SU-DHL-6 (cell line): ENCODE measurements around the gene PCP4L1.

Experiments
- H2AFZ ChIP-seq: fragments of 200-600 bp; sonication (generic); 2 replicates; pipeline ENCODE4 v1.6.1; 2014; ENCODE audit warnings: low read depth, mild to moderate bottlenecking, moderate library complexity, mixed read lengths, antibody characterized with exemption, low read length; ENCODE audit not compliant: severe bottlenecking
- H3F3A ChIP-seq: fragments of 200-600 bp; shearing (Covaris generic); 2 replicates; pipeline ENCODE4 v1.6.0; 2016; ENCODE audit warnings: antibody characterized with exemption, mild to moderate bottlenecking; ENCODE audit not compliant: insufficient read depth
- H3K27ac ChIP-seq: fragments of 200-600 bp; sonication (generic); 2 replicates; pipeline ENCODE4 v1.5.1; 2016; ENCODE audit warnings: low read depth, mild to moderate bottlenecking, low read length, moderate library complexity, mixed read lengths
- H3K27me3 ChIP-seq: fragments of 200-600 bp; sonication (generic), shearing (Covaris generic); 2 replicates; pipeline ENCODE4 v1.6.0; 2014; ENCODE audit warnings: mild to moderate bottlenecking, low read length
- H3K36me3 ChIP-seq: fragments of 200-600 bp; sonication (generic); 2 replicates; pipeline ENCODE4 v1.6.1; 2014; ENCODE audit warnings: mild to moderate bottlenecking, low read length, mixed read lengths
- H3K4me2 ChIP-seq: fragments of 300-600, 200-600 bp; shearing (Covaris generic), sonication (generic); 2 replicates; pipeline ENCODE4 v1.6.0; 2014; ENCODE audit warnings: low read length, low read depth, mild to moderate bottlenecking; ENCODE audit not compliant: poor library complexity, severe bottlenecking
- H3K4me3 ChIP-seq: fragments of 200-600 bp; sonication (generic); 2 replicates; pipeline ENCODE4 v1.5.1; 2014; ENCODE audit warnings: antibody characterized with exemption, low read length, mild to moderate bottlenecking, mixed read lengths; ENCODE audit not compliant: insufficient read depth, poor library complexity, severe bottlenecking
- H3K79me2 ChIP-seq: fragments of 200-600 bp; sonication (generic); 2 replicates; pipeline ENCODE4 v1.6.1; 2014; ENCODE audit warnings: mild to moderate bottlenecking, low read length, moderate library complexity; ENCODE audit not compliant: insufficient read depth
- H3K9ac ChIP-seq: fragments of 200-600 bp; sonication (generic); 2 replicates; pipeline ENCODE4 v1.7.0; 2014; ENCODE audit warnings: mild to moderate bottlenecking, low read length
- H3K9me2 ChIP-seq: fragments of 200-600 bp; sonication (generic); replicated peaks from 2 replicates; pipeline ENCODE4 v1.6.1; 2014; ENCODE audit warnings: low read length; ENCODE audit not compliant: insufficient read depth
- H3K9me3 ChIP-seq: fragments of 200-600 bp; sonication (generic); 2 replicates; pipeline ENCODE4 v1.6.1; 2014; ENCODE audit warnings: low read length, mixed read lengths; ENCODE audit not compliant: insufficient read depth
- H4K20me1 ChIP-seq: fragments of 200-600 bp; sonication (generic); 2 replicates; pipeline ENCODE4 v1.6.1; 2014; ENCODE audit warnings: low read depth, mild to moderate bottlenecking, antibody characterized with exemption, low read length, moderate library complexity, mixed read lengths
- CTCF ChIP-seq: fragments of 200-600 bp; sonication (generic); IDR thresholded peaks from one replicate; pipeline ENCODE4 v1.5.1; 2017; ENCODE audit warnings: antibody characterized with exemption, mild to moderate bottlenecking, low read length, moderate library complexity; ENCODE audit not compliant: insufficient read depth, poor library complexity, severe bottlenecking
- EZH2phosphoT487 ChIP-seq: fragments of 200-600 bp; sonication (generic), shearing (Covaris generic); conservative IDR thresholded peaks from 2 replicates; pipeline ENCODE4 v1.6.1; 2018; ENCODE audit warnings: mild to moderate bottlenecking, antibody characterized with exemption, low read length, moderate library complexity, mixed read lengths

Gene PCP4L1

GRCh38 chr1:161307892-161308638 lies 49.5 kb downstream of the PCP4L1 start:
- Histone ChIP-seq H3K9ac (no peak overlapping the region), H4K20me1 (no peaks in the 10 kb centered on the region), H3K9me2 (no peaks in the 10 kb centered on the region), H3K27ac (no peak overlapping the region), H3K4me2 (no peak overlapping the region), H3K79me2 (no peaks in the 10 kb centered on the region), H3F3A (peaks cover 11% of the 10 kb centered on the region; the same call in 1 of the 2 replicates), H3K9me3 (no peaks in the 10 kb centered on the region), H3K36me3 (no peaks in the 10 kb centered on the region), H3K4me3 (no peak overlapping the region), H2AFZ (no peak overlapping the region), H3K27me3 (no peaks in the 10 kb centered on the region)
- TF ChIP-seq CTCF (no peak), EZH2phosphoT487 (no peak)

- TF ChIP-seq EZH2phosphoT487 (no peak), CTCF (no peak)
- no peak within 1 kb of the TSS for H3K27ac ChIP-seq
- H3K4me3 ChIP-seq: no peak within 1 kb of the TSS
- no peaks in the 10 kb centered on the region for H3K36me3 ChIP-seq
- no peak within 1 kb of the TSS for H3K4me2 ChIP-seq
- no peaks in the 10 kb centered on the region for H4K20me1 ChIP-seq
- peaks cover 11% of the 10 kb centered on the region; the same call in 1 of the 2 replicates for H3F3A ChIP-seq
- no peak within 1 kb of the TSS for H3K9ac ChIP-seq
- H3K9me3 ChIP-seq: no peaks in the 10 kb centered on the region
- H3K27me3 ChIP-seq: no peaks in the 10 kb centered on the region
- no peak within 1 kb of the TSS for H2AFZ ChIP-seq
- H3K79me2 ChIP-seq: peaks cover 5% of the 10 kb centered on the region; the same call in 1 of the 2 replicates
- no peaks in the 10 kb centered on the region for H3K9me2 ChIP-seq
Measured at GRCh38 chr1:161309868-161310267, 51.3 kb downstream of the PCP4L1 start, which contains the start of gene MPZ. TSS of gene MPZ (minus strand) at chr1:161309968. CDS start at chr1:161309905, 63 bp downstream.

- no peak overlapping the region for H2AFZ ChIP-seq
Measured at GRCh38 chr1:161311595-161312181, 53.1 kb downstream of the PCP4L1 start.

More at GRCh38 chr1:161311595-161312181, 53.1 kb downstream of the PCP4L1 start:
- H3K9me2 ChIP-seq: no peaks in the 10 kb centered on the region
- peaks cover 6% of the 10 kb centered on the region; the same call in 1 of the 2 replicates for H3K79me2 ChIP-seq
- H3K9me3 ChIP-seq: no peaks in the 10 kb centered on the region
- no peaks in the 10 kb centered on the region for H4K20me1 ChIP-seq
- no peak overlapping the region for H3K27ac ChIP-seq
- peaks cover 7% of the 10 kb centered on the region; the same call in 1 of the 2 replicates for H3F3A ChIP-seq
- no peak overlapping the region for H3K4me2 ChIP-seq
- no peak for TF ChIP-seq EZH2phosphoT487
- no peak overlapping the region for H3K4me3 ChIP-seq
- no peak overlapping the region for H3K9ac ChIP-seq
- H3K36me3 ChIP-seq: no peaks in the 10 kb centered on the region
- H3K27me3 ChIP-seq: no peaks in the 10 kb centered on the region
